22Rv1 (cell line): ENCODE measurements around the gene SPACA7.
"Not testable (repeated sequence)": the region's sequence is repeated elsewhere in the genome, so short reads cannot be mapped to it uniquely, and the experiment has no call there.

ENCODE experiments used
- H3K27ac ChIP-seq: fragments of 450-650 bp; 2 replicates; pipeline ENCODE4 v1.5.1; 2017
- ZFX ChIP-seq: fragments of 450-650 bp; IDR thresholded peaks from 2 replicates; pipeline ENCODE4 v1.6.1; 2017; ENCODE audit warnings: antibody characterized with exemption, borderline replicate concordance
- TF ChIP-seq, protein P1 (sequence below): fragments of 450-650 bp; IDR thresholded peaks from 2 replicates; pipeline ENCODE4 v1.5.1; 2017; ENCODE audit warnings: mild to moderate bottlenecking

SPACA7 gene

DNA sequence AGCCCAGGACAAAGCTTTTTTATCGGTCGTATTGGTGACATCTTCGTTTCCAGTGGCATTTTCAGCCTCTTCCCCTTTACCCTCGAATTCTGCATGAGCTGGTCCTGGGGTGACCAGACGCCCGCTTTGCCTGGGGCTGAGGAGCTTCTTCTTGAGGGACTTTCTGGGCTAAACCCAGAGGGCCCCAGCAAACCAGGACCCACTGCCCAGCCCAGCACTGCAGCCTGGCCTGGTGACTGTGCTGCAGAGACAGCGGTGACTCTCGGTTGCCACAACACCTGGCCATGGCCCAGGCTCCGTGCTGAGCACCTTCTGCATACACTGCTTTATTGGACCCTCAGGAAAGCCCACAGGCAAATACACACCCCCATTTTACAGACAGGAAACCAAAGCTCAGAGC, 21.0 kb downstream of the SPACA7 start:
- TF ChIP-seq ZFX: no peak
- TF ChIP-seq, protein P1, sequence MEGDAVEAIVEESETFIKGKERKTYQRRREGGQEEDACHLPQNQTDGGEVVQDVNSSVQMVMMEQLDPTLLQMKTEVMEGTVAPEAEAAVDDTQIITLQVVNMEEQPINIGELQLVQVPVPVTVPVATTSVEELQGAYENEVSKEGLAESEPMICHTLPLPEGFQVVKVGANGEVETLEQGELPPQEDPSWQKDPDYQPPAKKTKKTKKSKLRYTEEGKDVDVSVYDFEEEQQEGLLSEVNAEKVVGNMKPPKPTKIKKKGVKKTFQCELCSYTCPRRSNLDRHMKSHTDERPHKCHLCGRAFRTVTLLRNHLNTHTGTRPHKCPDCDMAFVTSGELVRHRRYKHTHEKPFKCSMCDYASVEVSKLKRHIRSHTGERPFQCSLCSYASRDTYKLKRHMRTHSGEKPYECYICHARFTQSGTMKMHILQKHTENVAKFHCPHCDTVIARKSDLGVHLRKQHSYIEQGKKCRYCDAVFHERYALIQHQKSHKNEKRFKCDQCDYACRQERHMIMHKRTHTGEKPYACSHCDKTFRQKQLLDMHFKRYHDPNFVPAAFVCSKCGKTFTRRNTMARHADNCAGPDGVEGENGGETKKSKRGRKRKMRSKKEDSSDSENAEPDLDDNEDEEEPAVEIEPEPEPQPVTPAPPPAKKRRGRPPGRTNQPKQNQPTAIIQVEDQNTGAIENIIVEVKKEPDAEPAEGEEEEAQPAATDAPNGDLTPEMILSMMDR: no peak
- no peak overlapping the region for H3K27ac ChIP-seq

DNA sequence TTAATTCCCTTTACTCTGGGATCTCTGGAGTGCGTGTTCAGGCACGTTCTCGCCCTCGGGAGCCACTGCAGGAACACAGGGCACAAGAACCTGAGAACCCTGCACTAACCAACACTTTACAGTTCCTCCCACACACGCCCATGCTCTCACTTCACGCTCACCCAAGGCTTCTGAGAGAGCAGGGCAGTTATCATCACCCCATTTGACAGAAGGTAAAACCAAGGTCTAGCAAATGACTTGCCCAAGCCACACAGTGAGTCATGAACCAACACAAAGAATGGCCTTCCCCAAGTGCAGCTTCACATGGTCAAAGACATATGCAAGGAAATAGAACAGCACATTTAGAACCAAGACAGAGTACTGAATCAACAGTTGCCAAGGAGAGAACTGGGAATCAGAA, 22.2 kb downstream of the SPACA7 start:
- not testable (repeated sequence) for H3K27ac ChIP-seq

DNA sequence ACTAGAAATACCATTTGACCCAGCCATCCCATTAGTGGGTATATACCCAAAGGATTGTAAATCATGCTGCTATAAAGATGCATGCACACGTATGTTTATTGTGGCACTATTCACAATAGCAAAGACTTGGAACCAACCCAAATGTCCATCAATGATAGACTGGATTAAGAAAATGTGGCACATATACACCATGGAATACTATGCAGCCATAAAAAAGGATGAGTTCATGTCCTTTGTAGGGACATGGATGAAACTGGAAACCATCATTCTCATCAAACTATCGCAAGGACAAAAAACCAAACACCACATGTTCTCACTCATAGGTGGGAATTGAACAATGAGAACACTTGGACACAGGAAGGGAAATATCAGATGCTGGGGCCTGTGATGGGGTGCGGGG, 33.7 kb downstream of the SPACA7 start:
- not testable (repeated sequence) for H3K27ac ChIP-seq

DNA sequence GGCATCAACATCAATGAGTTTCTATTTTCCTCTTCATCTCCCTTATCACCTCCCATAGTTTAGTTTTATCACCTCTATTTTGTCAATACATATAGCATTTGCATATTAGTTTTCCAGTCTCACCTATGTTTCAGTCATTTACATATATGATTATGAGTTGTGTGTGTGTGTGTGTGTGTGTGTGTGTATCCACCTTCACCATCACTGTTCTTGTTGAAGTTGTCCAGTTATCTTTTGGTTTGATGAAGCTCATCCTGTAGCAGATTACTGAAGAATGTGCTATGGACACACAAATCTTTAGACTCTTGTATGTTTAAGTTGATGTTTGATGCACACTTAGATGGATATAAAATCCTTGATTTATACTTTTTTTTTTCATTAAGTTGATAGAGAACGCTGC, 40.5 kb downstream of the SPACA7 start:
- TF ChIP-seq, protein P1: no peak
- TF ChIP-seq ZFX: no peak

DNA sequence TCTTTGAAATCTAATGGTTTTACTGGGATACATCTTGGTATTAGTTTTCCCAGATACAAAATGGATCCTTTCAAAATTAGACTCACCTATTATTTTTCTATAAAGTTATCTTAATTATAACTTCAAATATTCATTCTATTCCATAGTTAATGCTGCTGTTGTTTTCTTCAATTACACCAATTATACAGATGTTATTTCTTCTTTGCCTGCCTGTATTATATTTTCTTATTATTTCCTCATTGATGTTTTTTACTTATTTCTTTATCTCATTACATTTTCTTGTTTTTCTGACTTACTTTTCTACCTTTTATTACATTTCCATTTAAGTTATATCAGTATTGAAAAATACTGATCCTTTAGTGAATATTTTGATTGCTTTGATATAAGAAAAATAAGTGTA, 40.9 kb downstream of the SPACA7 start:
- no peak for TF ChIP-seq ZFX
- TF ChIP-seq, protein P1: no peak
- H3K27ac ChIP-seq: no peak overlapping the region

More for the DNA sequence above, 40.5 kb downstream of the SPACA7 start:
- H3K27ac ChIP-seq: no peak overlapping the region

DNA sequence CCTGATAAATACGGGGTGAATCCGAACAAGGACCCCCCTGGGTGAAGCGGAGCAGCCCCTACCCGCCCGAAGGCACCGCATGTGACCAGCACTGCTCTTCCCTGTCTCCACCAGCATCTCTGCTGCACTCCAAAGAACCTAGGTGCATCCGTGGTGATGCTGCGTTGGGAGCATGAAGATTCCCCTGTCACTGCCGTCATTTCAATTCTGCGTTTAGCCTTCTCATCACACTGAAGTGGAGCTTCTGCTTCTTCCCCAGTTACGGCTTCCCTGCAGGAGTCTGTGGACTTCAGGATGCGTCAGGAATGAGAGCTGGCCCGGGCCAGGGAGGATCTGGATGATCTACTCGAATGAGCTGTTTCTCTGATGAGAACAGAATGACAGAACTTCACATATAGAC, 47.9 kb downstream of the SPACA7 start:
- TF ChIP-seq, protein P1: no peak
- no peak for TF ChIP-seq ZFX
- H3K27ac ChIP-seq: no peak overlapping the region

DNA sequence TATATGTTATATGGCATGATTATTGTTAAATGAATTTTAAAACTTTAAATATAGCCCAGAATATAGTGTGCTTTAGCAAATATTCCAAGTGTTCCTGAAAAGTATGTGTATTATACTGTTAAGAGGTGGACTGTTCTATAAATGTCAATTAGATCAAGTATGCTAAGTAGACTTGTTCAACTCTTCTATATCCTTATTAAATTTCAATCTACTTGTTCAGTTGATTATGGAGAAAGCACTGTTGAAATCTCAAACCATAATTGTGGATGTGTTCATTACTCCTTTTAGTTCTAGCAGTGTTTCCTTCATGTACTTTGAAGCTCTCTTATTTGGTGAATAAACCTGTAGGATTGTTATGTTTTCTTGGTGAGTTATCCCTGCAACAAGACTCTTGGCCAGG, 52.5 kb downstream of the SPACA7 start:
- no peak overlapping the region for H3K27ac ChIP-seq
- TF ChIP-seq, protein P1: no peak
- TF ChIP-seq ZFX: no peak

DNA sequence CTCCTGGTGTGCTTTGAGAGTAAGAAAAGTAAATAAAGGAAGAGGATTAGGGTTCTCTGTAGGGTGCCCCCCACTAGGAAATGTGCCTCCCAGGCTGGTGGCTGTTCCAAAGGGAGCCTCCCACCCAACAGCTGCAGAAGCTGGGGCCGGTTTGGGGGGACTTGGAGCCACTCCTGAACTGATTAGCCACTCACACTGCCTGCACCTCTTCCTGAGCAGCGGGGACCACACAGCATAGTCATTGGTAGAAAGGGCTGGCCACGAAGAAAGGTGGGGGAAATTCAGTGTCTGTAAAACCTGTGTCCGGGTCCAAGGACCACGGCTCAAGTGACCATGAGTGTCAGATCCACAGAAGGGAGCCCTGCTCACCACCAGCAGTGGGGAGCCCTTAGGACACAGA, 55.6 kb downstream of the SPACA7 start:
- H3K27ac ChIP-seq: no peak overlapping the region
- TF ChIP-seq ZFX: no peak
- TF ChIP-seq, protein P1: no peak

DNA sequence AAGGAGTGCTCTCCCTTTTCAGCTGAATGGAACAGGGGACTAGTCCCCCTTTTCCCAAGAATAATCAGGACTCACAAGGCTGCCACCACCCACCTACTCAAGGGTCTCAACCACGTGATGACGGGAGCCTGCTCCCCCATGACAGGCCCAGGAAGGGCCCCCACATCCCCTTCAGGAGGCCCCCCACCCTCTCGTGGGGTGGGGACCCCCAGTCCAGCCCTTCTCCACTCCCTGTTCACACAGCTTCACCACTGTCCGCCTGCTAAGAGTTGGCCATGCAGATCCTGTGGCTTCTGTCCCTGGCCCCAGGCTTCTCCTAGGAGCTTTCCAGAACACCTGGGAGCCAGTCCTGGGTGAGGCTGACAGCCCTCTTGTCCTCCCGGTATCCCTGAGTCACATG, 56.6 kb downstream of the SPACA7 start:
- not testable (repeated sequence) for H3K27ac ChIP-seq

DNA sequence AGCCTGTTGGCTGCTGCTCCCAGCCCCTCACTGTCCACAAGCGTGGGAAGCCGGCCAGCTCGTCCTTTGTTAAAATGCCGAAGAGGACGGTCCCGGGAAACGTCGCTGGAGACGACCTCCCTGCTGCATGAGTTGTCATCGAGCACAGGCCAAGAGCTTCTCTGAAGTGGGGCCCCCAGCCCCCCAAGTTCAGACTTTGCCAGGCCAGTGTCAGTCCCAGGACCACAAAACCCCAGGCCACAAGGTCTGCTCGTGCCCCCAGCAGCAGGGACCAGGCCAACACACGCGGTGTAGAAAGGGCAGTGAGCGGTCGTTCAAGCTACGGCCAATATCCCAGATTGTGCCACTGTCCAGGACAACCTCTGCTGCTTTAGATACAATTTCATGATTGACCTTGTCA, 57.4 kb downstream of the SPACA7 start:
- H3K27ac ChIP-seq: not testable (repeated sequence)
